Esophagus mucosa (tissue), 1 donor: ENCODE measurements around the gene PLPP4. TPM values are rescaled to one million over a fixed set of nuclear protein-coding genes. Genes with fewer than 3 reads are reported as not detected.

ENCODE experiments used
- ATAC-seq: fragments of 200-7000 bp; cut with Tn5 transposase; one replicate; pipeline ENCODE4 v1.9.1; 2020
- total RNA-seq: library from RNA; stranded (reverse); gene quantifications from one replicate; pipeline ENCODE4 v1.2.4, GENCODE V29; 2023
- donor health status: DM: yes; HTN: yes; CAD: no.

Gene PLPP4
- total RNA-seq, 1 donor from 2014 or later = not detected

GRCh38 chr10:120492346-120492745 is 35.3 kb downstream of the PLPP4 start:
- no peak for ATAC-seq

DNA sequence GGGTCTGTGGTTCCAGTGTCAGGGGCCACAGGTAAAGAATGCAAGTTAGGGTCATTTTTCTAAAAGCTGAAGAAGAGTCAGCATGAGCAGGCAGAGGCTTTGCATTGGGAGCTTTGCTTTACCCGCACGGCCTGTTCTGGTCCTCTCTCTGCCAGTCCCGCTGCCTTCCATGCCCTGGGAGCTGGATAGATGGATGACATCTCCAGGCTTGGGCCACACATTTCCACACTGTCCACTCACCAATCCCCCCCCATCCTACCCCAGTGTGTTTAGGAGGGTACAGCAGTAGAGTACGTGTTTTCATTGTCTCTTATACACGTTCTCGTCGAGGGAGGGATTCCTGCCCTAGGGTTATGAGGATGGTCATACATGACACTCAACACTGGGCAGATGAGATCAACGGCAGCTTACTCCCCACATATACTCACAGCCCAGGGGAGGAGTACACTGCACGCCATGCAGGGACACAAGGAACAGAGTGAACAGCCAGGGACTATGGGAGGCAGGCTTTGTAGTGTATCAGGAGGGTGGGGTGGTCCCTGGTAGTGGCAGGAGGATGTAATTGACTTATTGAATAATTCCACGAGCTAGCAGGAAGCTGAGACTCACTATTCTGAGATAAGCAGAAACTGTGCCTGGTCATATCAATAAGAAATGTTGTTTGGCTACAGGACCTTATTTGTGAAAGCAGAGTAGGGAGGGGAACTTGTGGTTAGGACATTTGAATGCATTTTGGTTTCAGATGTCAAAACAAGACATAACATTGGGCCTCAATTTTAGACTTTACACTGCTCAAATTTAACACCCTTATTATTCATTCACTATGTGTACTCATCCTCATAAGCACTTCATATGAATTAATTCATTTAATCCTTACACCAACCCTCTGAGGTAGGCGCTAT is 36.6 kb downstream of the PLPP4 start:
- no peak for ATAC-seq

DNA sequence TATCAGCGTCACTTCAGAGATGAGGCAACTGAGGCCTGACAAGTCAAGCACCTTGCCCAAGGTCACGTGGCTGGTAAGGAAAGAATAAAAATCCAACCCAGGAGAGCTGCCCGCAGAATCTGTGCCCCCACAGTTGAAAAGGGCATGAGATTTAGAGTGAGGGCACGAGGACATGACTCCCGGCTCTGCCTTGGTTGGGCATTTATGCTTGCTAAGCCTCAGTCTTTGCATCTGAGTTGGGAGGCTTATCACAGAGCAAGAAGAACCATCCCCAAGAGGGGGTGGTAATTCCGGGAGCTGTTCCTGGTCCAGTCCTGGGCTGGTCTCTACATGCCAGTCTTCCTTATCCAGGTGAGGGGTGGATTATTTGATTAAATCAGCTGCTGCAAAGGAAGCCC is 37.3 kb downstream of the PLPP4 start:
- ATAC-seq = no peak

GRCh38 chr10:120495226-120496009 is 38.4 kb downstream of the PLPP4 start:
- ATAC-seq = no peak

- ATAC-seq = no peak
Measured at GRCh38 chr10:120499883-120500282, 42.9 kb downstream of the PLPP4 start.

DNA sequence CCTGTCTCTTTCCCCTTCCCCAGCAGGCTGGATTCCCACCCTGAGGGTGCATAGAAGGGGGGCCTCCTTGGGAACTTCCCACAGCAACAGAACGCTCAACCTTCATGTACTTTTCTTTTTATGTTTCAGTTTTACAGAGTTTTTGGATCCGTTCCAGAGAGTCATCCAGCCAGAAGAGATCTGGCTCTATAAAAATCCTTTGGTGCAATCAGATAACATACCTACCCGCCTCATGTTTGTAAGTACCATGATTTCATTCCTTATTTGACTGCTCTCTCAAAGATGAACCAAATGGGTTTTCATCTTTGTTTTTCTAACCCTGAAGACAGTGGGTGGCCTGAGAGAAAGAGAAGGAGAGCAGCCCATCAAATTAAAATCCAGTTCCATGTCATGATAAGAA is 46.7 kb downstream of the PLPP4 start:
- ATAC-seq = no peak

DNA sequence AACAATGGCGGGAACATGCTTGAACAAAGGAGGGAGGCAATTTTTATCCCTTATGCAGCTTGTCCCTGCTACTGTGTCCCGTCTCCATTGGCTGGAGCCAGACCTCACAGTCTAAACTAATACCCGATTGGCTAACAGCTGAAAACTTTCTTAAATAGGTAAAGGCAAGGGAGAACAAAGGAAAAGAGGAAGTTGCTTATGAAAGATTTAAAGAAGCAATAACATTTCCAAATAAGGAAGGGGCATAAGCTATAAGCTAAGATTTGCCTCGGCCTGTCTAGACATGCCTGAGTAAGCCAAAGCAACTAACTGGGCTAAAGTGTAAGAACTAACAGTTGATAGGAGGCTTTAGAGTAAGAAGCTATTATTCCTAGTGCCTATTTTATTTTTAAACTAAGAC is 47.2 kb downstream of the PLPP4 start:
- ATAC-seq = peak; percentile 70

- no peak for ATAC-seq
Measured at GRCh38 chr10:120505056-120505455, 48.0 kb downstream of the PLPP4 start.

- ATAC-seq = no peak
Measured at GRCh38 chr10:120505866-120506265, 48.8 kb downstream of the PLPP4 start.

DNA sequence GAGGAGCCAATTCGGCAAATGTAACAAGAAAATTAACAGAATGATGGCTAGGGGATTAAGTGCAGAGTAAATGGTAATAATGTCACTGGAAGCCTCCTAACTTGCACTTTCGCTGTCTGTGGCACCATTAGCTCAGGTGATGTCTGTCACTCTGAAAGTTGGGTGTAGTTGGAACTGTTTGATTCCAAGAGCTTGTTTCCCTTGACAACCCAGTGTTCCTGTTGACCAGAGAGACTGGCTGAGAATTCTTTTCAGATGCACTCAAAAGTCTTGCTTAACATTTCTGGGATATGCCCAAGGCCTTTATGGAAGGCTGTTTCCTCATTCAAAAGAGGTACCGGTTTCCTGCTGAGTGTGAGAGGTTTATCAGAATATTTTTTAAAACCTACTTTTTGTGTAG is 49.6 kb downstream of the PLPP4 start:
- no peak for ATAC-seq

GRCh38 chr10:120507175-120507574 is 50.1 kb downstream of the PLPP4 start:
- no peak for ATAC-seq

- ATAC-seq = no peak
Measured at GRCh38 chr10:120507651-120508050, 50.6 kb downstream of the PLPP4 start.

DNA sequence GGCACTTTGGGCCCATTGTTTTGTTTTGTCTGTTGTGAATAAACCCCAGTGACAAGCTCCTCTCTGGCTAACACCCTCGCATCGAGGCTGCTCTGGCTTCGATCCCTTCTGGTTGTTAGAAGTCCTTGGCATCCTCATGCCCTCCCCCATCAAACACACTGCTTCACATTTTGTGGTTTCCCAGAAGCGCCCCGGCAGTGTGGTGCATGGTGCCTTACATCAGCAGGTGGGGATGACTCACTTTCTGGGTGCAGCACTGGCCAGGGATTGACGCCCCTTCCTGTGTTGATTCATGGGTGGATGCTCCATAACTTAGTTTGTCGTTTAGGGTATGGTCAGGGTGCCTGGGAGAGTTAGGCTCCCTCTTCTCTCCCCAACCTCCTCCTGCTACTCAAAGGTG is 51.4 kb downstream of the PLPP4 start:
- ATAC-seq = peak; percentile 85

- ATAC-seq = no peak
Measured at GRCh38 chr10:120508966-120509365, 51.9 kb downstream of the PLPP4 start.

DNA sequence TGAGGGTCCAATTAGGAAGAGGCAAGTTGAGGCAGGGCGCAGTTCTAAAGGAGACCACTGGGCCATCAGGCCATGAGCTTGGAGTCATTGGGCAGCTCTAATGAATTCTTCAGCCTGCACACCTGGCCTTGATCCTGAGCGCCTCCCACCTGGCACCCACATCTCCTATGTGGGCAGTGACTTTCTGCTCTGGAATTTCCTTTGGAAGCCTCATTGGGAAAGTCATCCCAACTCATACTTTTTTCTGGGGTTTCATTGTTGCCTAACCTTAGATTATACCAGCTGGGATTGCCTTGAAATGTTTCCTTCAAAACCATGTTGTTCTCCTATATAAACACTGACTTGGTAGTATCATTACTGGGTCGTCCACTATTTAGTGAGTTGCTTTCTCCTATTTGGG is 54.1 kb downstream of the PLPP4 start:
- ATAC-seq = no peak

DNA sequence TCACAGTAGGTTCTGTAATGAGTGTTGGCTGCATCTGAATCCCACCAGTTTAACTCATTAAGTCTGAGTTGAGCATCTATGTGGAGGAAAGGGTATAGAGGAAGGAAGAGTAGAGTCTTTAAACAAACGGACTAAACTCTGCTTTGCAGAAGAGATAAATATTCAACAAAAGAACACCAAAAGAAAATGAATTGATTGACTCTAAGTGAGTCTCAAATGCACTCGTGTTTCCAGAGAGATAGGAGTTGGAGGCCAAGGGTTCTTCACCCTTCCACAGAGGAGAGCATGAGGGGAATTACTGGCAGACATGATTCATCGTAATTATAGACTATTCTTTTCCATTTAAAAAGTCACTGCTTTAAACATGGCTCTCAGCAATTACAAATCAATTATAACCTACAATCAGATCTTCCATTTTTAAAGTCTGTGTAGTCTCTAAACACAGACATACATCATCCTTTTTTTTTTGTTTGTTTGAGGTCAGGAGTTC is 56.3 kb downstream of the PLPP4 start:
- ATAC-seq = no peak

DNA sequence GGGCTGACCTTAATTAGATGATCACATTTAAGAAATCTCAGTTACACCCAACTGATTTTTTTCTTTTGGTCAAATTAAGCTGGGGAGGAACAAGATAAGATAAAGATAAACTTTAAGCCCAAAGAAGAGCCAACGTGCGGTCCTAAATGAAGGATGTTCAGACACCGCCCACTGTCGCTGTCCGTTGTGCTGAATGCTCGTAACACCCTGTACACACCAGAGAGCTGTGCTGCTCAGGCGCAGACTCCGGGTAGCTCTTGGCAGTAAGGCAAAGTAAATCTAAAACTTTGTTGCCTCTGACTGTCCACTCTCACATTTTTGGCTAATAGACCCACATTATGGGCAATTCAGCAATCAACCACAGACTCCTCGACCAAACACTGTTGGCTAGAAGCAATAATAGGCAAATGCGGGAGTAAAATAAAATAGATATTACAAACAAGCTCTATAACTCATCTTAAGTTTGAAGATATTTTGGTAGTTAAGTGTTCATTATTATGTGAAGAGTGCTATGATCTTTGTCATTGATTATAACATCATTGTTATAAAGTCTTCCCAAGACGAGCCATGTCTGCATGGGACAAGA is 57.1 kb downstream of the PLPP4 start:
- ATAC-seq = peak; percentile 46

DNA sequence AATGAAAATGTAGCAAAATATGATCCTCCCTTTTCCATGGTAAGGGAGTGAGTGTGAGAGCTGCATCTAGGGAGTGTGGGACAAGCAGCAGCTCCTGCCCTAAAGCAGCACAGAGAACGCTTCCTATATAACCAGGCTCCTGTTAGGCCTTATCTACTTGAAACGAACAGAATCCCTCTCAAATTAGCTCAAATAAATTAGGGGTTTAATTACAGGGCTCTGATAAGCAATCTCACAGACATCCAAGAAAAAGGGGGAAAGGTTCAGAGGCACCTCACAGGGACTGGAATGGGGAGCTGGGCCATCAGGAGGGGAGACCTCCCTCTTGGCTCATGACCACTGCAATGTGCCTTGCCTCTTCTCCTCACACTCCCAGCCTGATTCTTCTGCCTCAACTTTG is 57.9 kb downstream of the PLPP4 start:
- no peak for ATAC-seq

- ATAC-seq = no peak
Measured at GRCh38 chr10:120515741-120516140, 58.7 kb downstream of the PLPP4 start.

DNA sequence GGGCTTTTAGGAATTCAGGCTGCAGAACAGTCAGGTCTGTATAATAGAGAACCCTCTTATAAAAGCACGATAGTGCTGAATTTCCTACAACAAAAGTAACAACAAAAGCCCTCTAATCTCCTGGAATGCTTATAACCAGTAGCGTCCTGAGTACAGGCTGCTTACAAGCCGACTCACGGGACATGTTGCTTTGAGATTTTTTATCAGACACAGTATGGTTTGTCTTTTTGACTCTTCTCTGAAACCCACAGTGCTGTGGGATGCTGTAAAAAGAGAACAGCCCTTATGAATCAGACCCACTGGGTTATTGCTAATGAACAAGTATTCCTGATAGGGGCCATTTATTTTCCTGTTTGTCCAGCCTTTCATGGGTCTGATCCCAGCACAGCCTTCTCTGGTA is 59.4 kb downstream of the PLPP4 start:
- no peak for ATAC-seq

DNA sequence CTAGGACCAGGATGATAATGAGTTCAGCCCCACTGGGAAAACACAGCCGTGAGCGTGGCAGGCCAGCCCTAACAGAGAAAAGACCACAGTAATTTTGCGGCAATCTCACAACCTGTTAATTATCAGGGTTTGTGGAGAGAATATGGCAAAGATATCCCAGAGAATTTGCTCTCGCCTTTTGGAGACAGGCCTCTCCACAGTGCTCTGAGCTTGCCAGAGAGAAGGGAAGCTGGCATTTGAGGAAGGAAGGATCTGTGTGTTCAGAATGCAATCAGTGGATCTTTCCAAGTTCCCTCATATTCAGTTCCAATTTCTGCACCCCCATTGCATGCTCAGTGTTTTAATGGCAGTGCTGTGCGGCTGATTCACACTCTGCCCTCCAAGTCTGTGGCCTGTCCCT is 60.2 kb downstream of the PLPP4 start:
- ATAC-seq = no peak

- no peak for ATAC-seq
Measured at GRCh38 chr10:120517881-120518484, 61.0 kb downstream of the PLPP4 start.

- no peak for ATAC-seq
Measured at GRCh38 chr10:120521880-120522279, 64.9 kb downstream of the PLPP4 start.
